NCI-H748 treated with DMSO at 0.1 percent for 48 hours (cell line): Measurements from ENCODE around the gene TNFRSF25.

ENCODE experiments used
- DNase-seq: peaks from one replicate; lab custom pipeline; 2025; lab: John Stamatoyannopoulos, UW

TNFRSF25 gene, protein sequence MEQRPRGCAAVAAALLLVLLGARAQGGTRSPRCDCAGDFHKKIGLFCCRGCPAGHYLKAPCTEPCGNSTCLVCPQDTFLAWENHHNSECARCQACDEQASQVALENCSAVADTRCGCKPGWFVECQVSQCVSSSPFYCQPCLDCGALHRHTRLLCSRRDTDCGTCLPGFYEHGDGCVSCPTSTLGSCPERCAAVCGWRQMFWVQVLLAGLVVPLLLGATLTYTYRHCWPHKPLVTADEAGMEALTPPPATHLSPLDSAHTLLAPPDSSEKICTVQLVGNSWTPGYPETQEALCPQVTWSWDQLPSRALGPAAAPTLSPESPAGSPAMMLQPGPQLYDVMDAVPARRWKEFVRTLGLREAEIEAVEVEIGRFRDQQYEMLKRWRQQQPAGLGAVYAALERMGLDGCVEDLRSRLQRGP

DNA sequence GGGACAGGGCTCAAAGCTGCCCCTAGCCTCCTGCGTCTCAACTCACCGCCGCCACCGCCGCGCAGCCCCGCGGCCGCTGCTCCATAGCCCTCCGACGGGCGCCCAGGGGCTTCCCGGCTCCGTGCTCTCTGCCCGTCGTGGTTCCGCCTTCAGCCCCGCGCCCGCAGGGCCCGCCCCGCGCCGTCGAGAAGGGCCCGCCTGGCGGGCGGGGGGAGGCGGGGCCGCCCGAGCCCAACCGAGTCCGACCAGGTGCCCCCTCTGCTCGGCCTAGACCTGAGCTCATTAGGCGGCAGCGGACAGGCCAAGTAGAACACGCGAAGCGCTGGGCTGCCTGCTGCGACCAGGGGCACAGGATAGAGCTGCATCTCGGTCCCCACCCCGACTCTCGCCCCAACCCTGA is at the start of gene TNFRSF25:
TSS of gene TNFRSF25 (minus strand) at position 151 of the 400 bp plus-strand sequence. CDS start at position 85, 66 bp downstream.
- DNase-seq = no peak

DNA sequence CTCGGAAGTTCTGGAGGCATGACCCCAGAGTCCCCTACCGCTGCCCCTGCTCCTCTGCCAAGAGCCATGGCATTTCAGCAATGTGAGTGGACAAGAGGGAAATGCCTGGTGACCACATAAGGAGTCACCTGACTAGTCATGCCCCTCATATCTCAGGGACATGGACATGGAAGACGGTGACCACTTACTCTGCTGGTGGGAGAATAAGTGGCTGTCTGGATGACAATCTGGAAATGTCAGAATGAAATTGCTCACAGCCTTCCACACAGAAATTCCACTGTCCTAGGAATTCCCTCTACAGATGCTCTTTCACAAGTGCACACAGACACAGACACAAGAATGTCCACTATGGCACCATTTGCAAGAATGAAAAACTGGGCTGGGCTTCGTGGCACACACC is 49.8 kb upstream of the TNFRSF25 start:
- DNase-seq = no peak

DNA sequence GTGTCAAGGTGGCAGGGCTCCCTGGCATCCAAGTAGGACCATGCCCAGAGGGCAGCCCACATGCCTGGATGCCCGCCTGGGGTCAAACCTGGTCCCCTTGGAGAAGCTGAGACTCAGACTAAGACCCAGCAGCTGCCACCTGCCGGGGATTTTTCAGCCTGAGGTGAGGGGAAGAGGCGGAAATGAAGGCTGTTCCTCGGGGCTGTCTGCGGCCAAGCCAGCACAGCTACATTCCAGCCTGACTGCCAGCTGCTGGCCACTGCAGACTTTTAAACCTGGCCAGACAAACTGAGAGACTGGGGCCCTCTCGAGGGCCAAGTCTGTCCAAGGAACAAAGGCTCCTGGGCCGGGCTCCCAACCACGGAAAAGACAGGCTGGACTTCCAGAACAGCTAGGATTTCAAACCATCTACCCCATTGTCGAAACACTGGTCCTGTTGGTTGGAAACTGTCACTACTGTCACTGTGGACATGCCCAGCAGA is 47.4 kb upstream of the TNFRSF25 start:
- no peak for DNase-seq

DNA sequence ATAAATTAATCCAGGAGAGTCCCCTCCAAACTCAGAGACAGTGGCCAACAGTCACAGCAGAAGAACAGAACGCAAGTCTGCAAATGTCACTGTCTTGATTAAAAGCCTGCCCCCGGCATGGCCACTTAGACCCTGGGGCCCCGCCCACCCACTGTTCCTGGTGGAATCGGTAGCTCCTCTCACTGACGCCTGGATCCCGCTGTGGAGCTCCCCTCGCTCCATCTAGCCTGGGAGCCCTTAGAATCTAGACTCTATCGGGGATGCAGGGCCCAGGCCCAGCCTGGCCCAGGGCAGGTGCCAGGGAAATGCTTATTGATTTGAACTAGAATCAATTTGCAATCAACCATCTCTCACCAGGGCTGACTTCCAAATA is 46.9 kb upstream of the TNFRSF25 start:
- no peak for DNase-seq

DNA sequence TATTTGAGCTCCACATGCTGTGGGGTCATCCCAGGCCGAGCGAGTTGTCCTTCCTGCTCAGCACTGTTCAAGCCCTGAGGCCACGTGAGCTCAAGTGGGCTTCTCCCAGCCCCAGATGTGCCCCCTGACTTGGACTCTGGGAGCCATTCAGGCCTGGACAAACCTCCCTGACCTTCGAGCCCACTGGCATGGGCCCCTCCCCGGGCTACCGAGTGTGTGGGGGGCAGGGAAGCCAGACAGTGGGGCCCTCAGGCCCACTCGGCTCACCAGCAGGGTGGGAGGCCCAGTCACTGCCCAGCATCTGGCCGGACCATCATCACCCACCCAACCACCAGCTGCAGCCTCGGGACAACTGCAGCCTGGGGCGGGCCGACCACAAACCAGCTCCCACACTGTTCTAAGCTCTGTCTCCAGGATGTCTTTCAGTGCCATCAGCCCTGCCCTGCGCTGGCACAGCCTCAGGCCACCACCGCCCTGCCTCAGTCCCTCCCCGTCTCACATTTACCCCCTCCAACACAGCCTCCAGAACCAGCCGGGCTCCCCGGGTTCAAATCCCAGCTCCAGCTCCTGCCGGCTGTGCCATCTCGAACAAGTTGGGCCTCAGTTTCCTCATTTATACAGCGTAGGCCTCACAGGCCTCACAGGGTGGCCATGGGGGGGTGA is 46.4 kb upstream of the TNFRSF25 start:
- DNase-seq = no peak

DNA sequence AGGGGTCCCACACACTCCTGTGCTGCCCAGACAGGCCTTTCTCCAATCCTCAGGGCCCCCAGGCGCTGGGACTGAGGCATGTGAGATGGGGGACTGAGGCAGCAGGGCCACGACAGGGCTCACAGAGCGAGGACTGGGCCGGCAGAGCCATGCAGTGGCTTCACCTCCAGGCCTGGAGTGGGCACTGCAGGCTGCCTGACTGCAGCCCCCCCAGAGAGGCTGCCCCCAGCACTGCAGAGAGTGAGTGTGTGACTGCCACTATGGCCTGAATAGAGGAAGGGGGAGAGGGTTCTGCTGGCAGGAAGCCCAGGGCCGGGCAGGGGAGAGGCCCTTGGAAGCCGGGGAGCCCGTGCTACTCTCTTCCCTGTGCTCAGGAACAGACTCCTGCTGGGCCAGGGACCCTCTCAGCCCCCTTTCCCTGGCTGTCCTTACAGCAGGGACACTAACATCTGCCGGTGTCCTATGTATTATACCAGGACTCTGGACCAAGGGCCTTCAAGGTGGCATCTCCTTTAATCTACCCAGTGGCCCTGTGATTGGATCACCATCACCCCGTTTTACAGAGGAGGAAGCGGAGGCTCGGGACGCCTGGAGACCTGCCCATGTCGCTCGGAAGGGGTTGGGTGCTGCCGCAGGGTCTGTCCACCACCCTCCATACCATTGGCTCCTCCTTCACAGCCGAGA is 45.7 kb upstream of the TNFRSF25 start:
- DNase-seq = no peak

DNA sequence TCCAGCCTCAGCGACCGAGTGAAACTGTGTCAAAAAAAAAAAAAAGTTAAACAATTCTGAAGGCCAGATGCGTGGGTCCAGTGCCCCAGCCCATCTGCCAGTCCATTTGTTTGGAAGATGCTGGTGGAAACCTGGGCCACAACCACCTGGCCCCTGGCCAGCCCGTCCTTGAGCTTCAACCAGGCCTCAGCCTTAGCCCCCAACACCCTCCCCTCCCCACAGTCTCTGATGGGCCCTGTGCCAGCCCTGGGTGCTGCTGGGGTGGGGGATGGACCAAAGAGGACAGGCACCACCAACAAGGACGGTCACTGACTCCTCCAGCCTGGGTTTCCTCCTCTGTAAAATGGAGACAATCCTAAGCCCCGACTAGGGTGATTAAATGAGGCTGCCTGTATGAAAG is 45.1 kb upstream of the TNFRSF25 start:
- DNase-seq = no peak

DNA sequence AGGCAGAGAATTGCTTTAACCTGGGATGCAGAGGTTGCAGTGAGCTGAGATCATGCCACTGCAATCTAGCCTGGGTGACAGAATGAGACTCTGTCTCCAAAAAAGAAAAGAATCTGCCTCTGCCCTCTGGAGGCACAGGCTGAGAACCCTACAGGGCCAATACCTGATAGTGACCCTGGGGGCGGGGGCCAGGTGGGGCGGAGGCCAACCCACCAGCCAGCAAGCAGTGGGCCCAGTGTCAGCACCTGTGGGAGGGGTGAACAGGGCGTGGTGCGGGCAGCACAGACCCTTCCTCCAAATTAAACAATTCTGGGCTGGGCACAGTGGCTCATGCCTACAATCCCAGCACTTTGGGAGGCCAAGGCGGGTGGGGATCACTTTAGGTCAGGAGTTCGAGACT is 44.5 kb upstream of the TNFRSF25 start:
- no peak for DNase-seq

DNA sequence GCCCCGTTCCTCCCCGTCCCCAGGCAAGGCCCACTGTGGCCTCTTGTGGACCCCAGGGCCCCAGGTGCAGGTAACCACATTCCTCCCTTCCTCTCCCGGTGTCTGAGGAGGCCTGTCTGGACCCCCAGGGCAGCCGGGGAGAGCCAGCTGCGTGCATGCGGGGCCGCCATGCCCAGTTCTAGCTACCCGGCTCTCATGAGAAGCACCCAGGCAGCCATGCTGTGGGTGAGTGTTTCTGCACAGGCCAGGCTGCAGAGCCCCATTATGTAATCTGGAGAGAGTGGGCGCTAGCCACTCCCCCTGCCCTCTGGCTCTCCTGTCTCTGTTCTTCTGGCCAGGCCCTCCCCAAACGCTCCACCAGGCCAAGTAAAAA is 43.9 kb upstream of the TNFRSF25 start:
- DNase-seq = no peak

DNA sequence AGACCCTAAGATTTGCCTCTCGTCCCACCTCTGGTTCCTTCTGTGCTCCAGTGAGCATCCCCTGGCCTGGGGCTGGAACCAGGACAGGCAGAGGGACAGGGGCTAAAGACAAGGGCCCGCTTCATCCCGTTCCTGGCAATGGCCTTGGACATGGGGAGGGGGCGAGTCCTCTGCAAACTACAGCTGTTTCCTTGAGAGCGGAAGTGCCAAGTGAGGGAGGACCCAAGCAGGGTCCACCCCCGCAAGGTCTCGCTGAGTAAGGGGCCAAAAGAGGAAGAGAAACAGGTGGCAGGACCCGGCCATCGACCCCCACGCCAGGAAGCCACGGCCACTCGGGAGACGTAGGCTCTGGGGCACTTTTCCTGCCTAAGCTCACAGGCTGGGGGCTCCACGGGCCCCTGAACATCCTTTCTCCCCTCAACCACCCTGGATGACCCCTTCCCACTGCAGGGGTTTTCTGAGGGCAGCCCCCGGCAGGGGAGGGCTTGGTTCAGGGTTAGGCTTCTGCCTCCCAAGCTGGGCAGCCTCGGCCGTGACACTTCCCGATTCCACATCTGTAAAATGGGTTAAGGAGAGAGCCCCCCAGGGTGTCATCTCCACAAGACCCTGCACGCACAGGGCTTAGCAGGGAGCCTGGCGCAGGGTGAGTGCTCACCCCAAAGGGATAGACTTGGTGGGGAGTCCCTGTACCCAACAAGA is 43.4 kb upstream of the TNFRSF25 start:
- DNase-seq = no peak

DNA sequence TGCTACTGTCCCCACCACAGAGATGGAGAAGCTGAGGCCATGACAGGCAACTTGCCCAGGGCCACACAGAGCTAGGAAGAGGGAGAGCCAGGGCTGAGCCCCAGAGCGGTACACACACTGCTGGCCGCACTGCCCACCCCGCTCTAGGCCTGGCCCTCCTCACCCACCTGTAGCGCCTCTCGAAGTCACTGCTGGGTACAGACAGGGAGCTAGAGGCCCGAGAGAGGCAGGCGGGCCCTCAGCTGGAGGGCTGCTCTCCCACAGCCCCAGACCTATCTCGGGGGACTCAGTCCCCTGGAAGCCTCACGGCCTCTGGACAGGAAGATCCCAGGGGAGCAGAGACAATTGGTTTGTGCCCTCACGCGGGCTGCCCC is 42.8 kb upstream of the TNFRSF25 start:
- DNase-seq = no peak

DNA sequence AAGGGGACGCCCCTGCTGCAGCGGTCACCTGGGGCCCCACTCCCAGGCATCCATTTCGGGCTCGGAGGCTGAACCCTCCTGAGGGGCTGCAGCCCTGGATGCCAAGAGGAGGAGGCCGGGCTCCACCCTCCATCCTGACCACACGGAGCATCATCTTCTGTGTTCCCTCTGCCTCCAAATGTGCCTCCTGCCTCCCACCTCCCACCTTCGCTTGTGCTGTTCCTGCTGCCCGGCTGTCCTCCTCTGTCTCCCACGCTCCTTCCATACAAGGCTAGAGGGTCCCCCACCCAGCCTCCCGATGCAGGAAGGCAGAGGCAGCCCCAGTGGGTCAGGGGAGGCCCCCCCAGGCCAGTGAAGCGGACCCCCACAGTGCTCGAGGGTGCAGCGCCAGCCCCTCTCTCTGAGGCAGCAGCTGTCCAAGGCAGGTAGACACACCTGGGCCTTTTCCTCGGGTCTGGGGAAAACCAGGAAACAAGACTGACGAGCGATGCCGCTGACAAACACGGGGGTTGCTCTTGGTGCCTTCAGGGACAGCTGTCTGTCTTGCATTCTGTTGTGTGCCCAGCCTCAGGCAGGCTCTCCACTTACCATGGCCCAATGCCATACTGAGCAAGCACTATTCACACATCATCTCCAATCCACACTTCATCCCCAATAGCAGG is 42.3 kb upstream of the TNFRSF25 start:
- no peak for DNase-seq

DNA sequence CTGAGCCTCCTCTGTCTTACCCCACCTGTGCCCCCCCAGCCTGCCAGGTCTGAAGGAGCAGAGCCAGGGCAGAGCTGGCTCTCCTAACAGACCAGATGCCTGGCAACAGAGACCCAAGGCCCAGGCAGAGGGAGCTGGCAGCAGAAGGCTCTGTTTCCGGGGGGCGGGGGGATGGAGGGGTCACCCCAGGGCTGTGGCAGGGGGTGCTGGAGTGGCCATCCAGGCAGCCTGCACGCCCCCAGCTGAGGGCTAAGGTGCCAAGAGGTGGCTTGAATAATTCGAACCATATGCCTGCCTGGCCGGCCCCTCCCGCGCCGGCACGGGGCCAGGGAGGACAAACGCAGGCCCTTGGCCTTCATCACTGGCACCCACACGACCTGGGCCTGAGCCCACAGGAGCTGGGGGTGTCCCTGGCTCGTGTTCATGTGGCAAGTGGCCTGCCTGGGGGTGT is 41.5 kb upstream of the TNFRSF25 start:
- DNase-seq = no peak

DNA sequence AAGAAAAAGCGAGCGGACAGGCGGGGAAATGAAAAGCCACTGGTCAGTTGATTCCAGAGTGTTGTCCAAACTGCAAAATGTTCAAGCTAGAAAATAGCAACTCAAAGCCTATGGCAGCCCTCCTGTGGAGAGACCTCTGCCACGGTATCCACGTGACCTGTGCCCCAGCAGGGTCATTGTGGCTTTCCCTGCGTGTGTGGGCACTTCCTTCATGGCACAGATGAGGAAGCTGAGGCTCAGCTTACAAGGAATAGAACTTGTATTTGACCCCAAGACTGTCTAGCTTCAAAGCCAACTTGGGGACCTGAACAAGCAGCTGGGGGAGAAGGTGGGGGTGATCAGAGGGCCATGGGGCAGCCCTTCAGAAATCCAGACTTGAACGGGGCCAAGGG is 41.1 kb upstream of the TNFRSF25 start:
- no peak for DNase-seq

DNA sequence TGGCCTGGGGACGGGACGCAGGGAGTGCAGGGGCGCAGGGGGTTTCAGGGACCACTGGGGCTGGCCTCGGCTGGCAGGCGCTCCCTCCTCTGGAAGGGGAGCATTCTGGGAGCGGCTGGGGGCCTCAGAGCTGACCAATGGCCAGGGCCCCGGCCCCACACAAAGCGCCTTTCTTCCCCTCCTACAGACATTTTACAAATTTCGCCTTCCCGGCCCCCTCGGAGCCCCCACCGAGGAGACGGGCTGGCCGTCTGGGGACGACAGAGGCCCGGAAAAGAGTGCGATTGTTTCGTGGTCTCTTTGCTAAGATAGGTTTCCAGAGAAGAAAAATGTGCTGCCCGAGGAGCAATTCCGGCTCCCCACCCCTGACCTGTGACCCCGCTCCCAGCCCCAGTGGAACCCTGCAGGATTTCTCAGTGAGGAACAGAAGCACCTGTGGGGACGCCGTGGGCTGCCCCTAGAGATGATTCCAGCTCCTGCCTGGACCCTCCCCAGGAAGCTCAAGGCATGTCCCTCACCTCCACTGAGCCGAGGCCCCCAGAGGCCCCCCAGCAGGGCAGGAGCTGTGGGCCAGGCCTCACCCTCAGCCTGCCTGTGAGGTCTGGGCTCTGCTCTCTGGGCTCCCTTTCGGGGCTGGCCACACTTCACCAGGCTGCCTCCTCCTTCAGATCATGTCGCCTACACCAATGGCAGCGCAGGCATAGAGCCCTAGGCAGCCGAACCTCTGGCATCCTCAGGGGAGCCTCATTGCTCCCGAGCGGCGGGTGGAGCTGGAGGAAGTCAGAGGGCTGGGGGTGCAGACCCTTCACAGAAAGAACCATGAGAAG is 40.5 kb upstream of the TNFRSF25 start:
- no peak for DNase-seq

DNA sequence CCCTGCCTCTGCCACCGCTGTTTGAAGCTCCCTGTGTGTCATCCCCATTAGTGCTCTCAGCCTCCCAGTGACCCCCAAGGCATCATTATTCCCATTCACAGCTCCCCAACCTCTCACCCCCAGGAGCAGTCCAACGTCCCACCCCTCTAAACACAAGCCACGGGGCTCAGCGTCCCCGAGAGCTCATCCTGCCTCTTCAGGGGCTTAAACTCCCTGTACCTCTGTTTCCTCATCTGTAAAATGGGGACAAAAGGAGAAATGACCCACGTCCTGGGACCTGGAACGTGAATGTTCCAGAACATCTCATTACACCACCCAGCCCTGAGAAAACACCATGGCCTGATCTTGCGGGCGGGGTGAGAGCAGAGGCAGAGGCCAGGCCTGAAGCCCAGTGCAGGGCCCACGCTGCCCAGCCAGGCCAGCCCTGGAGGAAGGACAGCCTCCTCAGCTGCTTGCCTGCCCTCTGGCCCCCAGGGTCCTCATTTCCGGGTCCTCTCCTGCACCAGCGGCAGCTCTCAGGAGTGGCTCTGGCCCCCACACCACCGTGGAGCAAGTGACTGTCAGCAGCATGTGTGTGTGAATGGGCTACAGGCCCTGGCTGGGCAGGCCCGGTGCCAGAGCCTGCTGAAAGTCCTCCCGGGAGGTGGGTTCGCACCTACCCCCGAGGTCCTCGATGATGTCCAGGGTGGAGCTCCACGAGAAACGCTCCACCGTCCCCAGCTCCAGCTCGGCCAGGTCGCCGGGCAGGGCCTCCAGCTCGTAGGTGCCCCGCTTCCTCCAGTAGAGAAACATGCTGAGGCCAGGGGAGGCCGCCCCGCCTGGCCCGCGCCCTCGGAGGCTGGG is 39.6 kb upstream of the TNFRSF25 start:
- DNase-seq = no peak

DNA sequence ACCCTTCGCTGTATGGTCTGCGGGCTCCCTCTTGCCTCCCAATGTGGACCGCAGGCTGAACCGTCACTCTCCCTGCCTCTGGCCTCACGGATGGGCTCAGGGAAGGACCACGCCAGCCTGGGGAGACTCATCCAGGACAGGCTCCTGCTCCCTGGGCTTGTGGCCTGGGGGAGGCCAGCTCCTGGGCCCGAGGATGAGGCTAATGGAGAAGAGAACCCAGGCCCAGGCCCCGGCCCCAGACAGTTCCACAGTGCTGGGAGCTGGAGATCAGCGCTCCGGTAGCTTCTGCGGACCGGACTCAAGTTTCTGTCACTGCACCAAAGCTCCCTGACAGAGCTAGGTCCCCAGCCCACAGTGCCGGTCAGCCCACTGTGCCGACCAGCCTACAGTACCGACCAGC is 38.9 kb upstream of the TNFRSF25 start:
- no peak for DNase-seq

DNA sequence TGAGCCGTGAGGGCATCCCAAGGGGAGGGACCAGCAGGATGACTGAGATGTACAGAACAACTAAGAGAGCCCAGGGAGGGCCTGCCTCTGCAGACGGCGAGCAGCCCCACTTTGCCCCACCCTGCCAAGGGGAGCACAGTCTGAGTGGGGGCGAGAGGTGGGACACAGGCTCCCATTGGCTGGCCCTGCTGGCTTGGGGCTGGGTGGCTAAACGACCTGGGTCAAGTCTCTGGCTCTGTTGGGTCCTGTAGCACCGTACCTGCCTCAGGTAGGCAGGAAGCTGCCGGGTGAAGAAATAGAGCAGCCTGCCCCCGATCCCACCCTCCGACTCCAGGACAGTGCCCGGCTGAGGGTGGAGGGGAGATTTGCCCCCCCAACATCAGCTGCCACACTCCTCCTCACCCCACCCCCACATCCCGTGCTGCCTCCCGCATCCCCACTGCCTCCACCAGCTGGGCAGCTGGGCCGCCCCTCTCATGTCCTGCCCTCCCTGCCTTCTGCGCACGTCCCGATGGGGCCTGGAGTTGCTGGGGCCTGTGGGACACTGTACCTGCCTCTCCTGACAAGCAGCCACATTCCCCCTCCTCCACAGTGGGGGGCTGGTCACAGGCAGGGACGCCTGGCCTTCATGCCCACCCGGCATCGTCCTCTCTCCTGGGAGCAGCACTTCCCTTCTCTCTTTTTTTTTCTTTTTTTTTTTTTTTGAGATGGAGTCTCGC is 38.1 kb upstream of the TNFRSF25 start:
- no peak for DNase-seq
